HG02678 (cell line): ENCODE measurements around the gene TGM6.

ENCODE experiments used
- ATAC-seq: cut with Tn5 transposase; IDR thresholded peaks from one replicate; pipeline ENCODE4 v1.9.1; 2021; ENCODE audit warnings: mild to moderate bottlenecking, moderate library complexity; ENCODE audit not compliant: unreplicated experiment

TGM6 gene

DNA sequence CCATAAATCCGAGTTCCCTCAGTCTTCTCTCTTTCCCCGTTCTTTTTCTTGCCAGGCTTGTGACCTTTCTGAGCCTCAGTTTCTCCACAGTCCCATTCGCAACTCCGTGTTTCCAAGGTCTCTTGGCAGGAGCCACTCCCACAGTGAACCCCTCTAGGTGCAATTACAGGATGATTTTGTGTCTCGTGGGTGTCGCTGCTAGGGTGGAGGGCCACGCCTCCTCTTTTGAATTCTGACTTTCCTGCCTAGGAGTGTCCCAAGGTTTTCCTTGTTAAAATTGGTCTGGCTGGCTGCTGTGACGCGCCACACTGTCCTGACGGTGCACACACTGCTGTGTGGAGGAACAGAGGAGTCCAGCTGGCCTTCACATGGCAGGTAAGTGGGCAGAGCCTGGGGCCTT lies at the start of gene TGM6:
Gene TGM6, plus strand, starts transcription at position 301 of the 400 bp plus-strand sequence. Its CDS starts 68 bp downstream, at position 369.
- ATAC-seq, result no peak

- ATAC-seq, result no peak
Observed at GRCh38 chr20:2331106-2331505, 49.6 kb upstream of the TGM6 start.

DNA sequence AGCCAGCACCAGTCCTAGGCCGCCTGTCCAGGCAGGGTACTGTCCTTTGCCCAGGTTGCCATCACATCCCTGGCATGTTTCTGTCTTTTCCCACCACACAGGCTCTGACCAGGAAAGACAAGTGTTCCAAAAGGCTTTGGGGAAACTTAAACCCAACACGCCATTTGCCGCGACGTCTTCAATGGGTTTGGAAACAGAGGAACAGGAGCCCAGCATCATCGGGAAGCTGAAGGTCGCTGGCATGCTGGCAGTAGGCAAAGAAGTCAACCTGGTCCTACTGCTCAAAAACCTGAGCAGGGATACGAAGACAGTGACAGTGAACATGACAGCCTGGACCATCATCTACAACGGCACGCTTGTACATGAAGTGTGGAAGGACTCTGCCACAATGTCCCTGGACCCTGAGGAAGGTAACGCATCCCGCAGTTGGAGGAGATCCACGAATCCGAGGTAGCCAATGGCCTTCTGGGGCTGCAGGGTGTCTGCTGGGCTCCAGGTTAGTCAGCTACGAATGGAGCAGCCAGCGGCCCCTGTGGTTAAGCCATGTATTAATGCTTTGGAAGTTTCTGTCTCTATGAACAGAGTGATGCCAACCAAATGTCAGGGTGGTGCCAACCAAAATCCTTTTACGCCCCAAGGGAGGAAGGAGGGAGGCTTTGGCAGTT lies 48.7 kb upstream of the TGM6 start:
- no peak for ATAC-seq

- ATAC-seq, result no peak
Observed at GRCh38 chr20:2332711-2333110, 48.0 kb upstream of the TGM6 start.

GRCh38 chr20:2333821-2334220 lies 46.9 kb upstream of the TGM6 start:
- no peak for ATAC-seq

GRCh38 chr20:2335096-2335870 lies 45.4 kb upstream of the TGM6 start:
- no peak for ATAC-seq

DNA sequence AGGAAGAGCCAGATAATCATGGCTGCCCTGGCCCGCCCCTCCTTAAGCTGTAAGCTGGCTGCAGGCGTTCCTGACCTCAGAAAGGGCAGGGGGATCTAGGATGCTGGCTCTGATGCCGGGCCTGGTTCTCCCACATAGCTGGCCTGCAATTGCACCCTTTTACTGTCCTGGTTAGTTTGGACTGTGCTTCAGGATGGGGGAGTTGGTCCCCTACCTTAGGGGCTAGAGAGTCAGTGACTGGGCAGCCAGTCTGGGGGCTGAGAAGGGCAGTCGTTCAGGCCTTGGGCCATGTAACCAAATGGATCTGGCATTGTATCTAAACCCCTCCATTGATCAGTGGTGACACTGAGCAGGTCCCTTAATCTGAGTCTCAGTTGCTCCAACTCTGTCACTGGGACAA lies 44.2 kb upstream of the TGM6 start:
- no peak for ATAC-seq

DNA sequence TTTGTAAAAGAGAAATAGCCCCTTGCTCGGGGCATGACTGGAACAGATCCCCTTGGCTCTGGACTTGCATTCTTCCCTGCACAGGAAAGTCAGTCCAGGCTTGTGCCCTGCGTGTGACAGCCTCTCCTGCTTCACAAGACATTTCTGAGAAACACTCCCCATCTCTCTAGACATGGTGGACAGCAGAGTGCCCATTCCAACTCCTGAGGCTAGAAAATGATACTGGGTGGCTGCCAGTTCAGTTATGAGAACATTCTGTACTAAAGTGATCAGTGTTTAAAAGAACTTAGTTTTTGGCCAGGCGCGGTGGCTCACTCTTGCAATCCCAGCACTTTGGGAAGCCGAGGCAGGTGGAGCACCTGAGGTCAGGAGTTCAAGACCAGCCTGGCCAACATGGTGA lies 43.6 kb upstream of the TGM6 start:
- ATAC-seq, result no peak

- ATAC-seq, result no peak
Observed at GRCh38 chr20:2338411-2339066, 42.2 kb upstream of the TGM6 start.

GRCh38 chr20:2340136-2340535 lies 40.6 kb upstream of the TGM6 start:
- no peak for ATAC-seq

DNA sequence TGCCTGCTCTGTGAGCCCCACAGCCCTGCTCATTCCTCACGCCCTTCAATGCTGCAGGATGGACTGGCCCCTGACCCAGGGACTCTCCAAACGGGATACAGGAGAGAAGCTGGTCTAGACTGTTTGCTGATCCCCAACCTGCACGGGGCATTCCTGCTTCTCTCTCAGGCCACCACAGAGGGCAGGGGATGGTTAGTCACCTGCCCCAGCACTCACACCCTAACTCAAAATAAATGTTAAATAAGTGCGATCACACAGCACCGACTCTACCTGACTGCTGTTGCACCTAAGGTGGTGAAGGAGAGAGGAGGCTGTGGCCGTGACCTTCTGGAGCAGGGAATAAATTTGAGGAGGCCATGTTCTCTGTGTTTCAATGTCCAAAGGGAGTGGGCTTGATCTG lies 39.9 kb upstream of the TGM6 start:
- ATAC-seq, result no peak

DNA sequence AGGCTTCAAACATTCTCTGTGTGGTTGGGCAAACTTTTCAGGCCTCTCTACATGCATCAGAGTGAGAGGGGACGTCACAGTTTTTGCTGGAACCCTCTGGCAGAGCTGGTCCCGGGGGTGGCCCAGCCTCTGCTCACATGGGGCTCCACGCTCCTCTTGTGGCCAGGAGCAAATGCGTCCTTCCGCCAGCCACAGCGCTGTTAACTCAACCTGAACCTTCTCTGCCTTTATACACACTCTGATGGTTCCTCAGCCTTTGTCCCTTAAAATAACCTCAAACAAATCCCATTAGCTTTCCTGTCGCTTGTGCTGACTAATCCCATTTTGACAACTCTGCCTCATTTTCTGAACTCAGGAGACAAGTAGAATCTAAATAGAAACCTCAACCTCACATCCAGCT lies 39.4 kb upstream of the TGM6 start:
- no peak for ATAC-seq

DNA sequence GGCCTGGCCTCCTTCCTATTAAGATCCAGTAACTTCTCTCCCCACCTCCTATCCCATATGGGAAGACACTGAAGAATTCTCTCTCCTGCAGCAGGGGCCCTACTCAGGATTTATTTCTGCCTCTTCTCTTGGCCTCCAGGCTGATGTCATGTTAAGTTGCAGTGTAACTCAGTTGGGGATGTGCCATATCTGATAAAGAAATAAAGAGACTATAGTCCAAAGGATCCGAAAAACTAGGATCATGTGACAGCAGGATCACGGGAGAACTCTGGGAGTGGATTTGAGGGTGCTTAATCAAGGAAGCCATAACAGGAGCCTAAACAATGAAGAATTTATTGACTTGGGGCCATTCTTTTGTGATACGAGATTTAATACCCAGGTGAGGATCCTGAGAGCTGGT lies 38.5 kb upstream of the TGM6 start:
- ATAC-seq, result no peak

DNA sequence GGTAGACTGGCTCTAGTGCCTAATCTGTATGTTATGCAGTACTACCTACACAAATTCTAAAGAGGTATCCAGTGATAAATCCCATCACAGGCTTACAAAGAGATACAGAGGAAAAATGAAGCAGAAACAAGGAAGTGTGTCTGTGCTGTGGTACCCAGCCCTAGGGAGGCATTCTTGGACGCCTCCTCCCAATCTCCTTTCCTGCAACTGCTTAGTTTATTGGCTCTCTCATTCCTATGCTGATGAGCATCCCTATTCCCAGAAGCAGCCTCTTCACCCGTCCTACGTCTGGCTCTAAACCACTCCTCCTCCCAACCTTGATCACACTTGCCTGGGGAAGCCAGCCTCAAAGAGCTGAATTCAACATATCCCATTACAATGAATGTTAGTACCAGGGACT lies 34.5 kb upstream of the TGM6 start:
- ATAC-seq, result no peak

DNA sequence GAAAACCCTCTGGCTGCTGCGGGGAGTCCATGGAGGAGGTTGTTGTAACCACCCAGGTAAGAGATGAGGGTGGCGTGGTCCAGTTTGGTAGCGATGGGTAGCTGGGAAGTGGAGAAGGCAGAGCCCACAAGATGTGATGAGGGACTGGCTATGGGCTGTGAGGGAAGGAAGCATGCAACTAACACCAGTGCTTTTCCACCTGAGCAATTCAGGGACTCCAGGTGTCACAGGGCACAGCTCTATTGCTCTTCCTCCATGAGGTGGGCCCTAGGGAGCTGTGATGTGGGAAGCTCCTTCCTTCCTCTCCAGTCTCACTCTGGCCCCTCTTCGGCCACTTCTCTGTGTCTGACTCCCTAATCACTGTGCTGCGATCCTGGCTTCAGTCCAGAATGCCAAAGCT lies 32.4 kb upstream of the TGM6 start:
- no peak for ATAC-seq

- no peak for ATAC-seq
Observed at GRCh38 chr20:2349801-2350200, 30.9 kb upstream of the TGM6 start.

DNA sequence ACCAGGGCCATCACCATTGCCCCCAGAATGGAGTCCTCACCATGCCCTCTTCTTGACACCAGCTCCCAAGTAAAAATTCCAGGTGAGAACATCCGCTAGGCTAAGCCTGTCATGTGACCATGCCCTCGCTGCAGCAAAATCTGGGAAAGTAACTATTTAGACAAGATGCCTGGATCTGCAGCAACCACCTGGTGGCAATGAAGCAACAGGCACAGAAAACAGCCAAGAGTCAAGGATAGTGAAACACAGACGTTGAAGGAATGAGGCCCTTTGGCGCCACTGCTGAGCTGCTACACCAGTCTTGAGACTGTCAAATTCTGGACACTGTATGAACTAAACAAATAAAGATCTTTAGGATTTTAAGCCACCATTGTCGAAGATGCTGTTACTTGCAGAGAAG lies 30.1 kb upstream of the TGM6 start:
- ATAC-seq, result no peak

DNA sequence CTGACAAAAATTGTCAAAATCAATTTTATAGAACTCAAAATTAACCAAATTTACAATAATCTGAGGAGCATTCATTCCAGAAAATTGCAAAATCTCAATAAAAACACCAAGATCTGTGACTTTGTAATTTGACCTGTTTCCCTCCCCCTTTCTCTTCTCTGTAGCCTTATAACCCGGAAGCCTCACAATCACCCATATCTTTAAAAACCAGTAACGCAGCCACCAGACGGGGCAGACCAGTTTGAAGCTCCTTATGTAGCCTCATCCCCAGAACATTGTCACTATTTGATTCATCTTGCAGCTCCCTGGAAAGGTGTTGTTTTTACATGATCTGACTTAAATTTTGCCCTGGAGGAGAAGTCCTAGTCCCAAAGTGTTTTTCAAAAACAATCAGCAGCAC lies 27.5 kb upstream of the TGM6 start:
- ATAC-seq, result no peak

DNA sequence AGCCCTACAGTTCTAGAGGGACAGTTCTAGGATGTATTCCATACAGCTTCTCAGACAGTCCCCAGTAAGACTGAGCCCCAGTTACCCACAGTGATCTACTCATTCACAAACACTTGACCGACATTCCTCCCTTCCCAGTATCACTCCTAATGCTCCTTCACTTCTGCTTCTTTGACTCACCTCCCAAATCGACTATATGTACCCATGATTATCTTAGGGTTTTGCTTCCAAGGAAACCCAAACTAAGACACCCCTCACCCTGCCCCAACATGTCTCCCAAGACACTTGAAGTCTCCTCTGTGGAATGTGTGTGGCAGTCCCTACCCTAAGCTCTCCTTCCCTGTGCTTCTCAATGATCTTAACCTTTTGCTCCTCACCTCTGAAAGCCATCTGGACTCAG lies 23.6 kb upstream of the TGM6 start:
- no peak for ATAC-seq

DNA sequence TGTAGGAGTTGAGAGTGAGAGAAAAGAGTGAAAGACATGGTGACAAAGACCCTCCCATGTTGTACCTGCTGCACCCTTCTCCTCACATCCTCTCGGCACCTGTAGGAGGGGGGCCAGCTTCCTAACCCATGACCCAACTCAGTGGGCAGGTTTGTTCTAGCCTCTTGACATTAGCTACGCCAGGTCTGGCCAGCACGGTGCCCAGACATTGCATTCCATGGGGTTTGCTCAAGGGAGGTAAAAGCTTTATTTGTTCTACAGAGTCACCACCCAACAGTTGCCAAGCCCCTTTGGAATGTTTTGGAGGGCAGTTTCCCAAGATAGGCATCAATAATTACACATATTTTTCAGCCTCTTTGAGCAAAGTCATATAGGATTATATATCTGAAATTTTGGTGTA lies 22.7 kb upstream of the TGM6 start:
- ATAC-seq, result no peak

DNA sequence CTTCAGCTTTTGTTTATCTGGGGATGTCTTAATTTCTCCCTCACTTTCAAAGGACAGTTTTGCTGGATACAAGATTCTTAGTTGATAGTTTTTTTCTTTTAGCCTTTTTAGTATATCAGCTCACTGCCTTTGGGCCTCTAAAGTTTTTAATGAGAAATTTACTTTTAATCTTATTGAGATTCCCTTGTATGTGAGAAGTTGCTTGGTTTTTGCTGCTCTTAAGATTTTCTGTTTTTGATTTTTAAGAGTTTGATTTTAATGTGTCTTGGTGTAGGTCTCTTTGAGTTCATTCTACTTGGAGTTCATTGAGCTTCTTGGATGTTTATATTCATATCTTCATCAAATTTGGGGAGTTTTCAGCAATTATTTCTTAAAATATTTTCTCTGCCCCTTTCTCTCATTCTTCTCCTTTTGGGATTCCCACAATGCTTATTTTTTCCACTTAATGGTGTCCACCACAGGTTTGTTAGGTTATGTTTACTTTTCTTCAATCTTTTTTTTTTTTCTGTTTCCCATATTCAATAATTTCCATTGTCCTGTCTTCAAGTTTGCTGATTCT lies 19.6 kb upstream of the TGM6 start:
- no peak for ATAC-seq

DNA sequence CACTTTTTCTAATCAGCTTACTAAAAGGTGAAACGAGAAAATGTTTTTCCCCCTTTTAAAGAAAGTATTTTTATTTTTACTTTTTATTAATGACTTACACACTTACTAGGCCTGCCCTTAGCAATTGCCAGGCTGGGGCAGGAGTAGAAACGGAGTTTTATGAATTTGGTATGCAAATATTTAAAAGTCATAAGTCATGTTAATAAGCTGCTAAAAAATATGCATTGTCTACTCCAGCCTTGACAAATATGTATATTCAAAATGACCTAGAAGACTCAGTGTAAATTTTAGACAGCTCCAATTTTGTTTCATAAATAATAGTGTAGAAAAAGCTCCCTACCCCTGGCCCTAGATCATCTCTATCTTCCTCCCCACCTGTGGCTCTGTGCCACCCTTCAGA lies 17.5 kb upstream of the TGM6 start:
- ATAC-seq, result no peak
